GM12865 (cell line): ENCODE results near the gene CCNL1.
"Not testable (repeated sequence)": the region's sequence is repeated elsewhere in the genome, so short reads cannot be mapped to it uniquely, and the experiment has no call there.

Experiments used
- DNase-seq: peaks from one replicate; pipeline ENCODE4 v3.0.0; 2010; ENCODE audit warnings: low read depth
- H3K4me3 ChIP-seq: 2 replicates; pipeline ENCODE4 v1.5.1; 2011; ENCODE audit warnings: mild to moderate bottlenecking, low read depth, low read length, control low read depth
- TF ChIP-seq, protein P1 (sequence below): IDR thresholded peaks from 2 replicates; pipeline ENCODE4 v1.5.1; 2011; ENCODE audit warnings: low read length, control low read depth, low read depth, inconsistent platforms; ENCODE audit not compliant: insufficient read depth; ENCODE audit errors: missing control alignments

Gene CCNL1

GRCh38 chr3:157103280-157103679, 56.7 kb downstream of the CCNL1 start:
- TF ChIP-seq, protein P1, sequence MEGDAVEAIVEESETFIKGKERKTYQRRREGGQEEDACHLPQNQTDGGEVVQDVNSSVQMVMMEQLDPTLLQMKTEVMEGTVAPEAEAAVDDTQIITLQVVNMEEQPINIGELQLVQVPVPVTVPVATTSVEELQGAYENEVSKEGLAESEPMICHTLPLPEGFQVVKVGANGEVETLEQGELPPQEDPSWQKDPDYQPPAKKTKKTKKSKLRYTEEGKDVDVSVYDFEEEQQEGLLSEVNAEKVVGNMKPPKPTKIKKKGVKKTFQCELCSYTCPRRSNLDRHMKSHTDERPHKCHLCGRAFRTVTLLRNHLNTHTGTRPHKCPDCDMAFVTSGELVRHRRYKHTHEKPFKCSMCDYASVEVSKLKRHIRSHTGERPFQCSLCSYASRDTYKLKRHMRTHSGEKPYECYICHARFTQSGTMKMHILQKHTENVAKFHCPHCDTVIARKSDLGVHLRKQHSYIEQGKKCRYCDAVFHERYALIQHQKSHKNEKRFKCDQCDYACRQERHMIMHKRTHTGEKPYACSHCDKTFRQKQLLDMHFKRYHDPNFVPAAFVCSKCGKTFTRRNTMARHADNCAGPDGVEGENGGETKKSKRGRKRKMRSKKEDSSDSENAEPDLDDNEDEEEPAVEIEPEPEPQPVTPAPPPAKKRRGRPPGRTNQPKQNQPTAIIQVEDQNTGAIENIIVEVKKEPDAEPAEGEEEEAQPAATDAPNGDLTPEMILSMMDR, result no peak
- H3K4me3 ChIP-seq, result no peak overlapping the region
- peak; percentile 86 for DNase-seq

DNA sequence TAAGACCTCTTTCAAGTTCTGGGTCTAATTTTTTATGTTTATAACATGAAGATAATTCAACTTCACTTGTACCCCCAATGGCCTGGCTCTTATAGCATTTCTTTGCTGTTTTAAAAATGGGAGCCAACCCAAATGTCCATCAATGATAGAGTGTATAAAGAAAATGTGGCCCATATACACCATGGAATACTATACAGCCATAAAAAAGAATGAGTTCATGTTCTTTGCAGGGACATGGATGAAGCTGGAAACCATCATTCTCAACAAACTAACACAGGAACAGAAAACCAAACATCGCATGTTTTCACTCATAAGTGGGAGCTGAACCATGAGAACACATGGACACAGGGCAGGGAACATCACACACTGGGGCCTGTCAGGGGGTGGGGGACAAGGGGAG, 57.4 kb downstream of the CCNL1 start:
- not testable (repeated sequence) for H3K4me3 ChIP-seq, DNase-seq

- TF ChIP-seq, protein P1, result no peak
- no peak for DNase-seq
- no peak overlapping the region for H3K4me3 ChIP-seq
Observed at GRCh38 chr3:157102098-157102497, 57.8 kb downstream of the CCNL1 start.

DNA sequence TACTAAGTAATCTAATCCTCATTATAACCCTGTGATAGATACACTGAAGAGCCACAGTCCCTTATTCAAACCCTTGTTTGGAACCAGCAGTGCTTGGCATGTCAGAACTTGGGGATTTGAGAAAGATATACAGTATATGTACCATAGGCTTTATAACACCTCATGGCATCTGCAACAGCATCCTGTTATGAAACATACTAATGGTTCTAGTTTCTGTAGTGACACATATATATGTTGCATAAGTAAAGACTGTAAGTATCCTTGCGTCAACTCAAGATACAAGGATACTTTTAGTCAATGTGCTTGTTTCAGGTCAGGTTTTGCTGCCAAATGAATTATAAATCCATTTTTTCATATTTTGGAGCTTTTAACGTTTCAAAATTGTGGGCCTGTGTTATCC, 58.5 kb downstream of the CCNL1 start:
- TF ChIP-seq, protein P1, result no peak
- no peak overlapping the region for H3K4me3 ChIP-seq
- no peak for DNase-seq

- no peak overlapping the region for H3K4me3 ChIP-seq
- no peak for DNase-seq
- TF ChIP-seq, protein P1, result no peak
Observed at GRCh38 chr3:157100608-157101396, 59.1 kb downstream of the CCNL1 start.

- TF ChIP-seq, protein P1, result no peak
- H3K4me3 ChIP-seq, result no peak overlapping the region
- no peak for DNase-seq
Observed at GRCh38 chr3:157100096-157100477, 59.9 kb downstream of the CCNL1 start.

GRCh38 chr3:157099326-157100095, 60.4 kb downstream of the CCNL1 start:
- H3K4me3 ChIP-seq, result no peak overlapping the region
- TF ChIP-seq, protein P1, result no peak
- DNase-seq, result no peak
